Esophagus squamous epithelium (tissue), 5 donors: ENCODE measurements around the gene KSR2. TPM values are rescaled to one million over a fixed set of nuclear protein-coding genes. Genes with fewer than 3 reads are reported as not detected.

Source experiments
- DNase-seq: peaks from one replicate; lab custom pipeline; 2025; lab: John Stamatoyannopoulos, UW
- H3K27ac ChIP-seq, 4 donors: fragments of 200-600 bp; sonication (generic); one replicate each; pipeline ENCODE4 v1.5.1; 2016 to 2019; ENCODE audit warnings: mild to moderate bottlenecking in 1 of 4
- H3K27me3 ChIP-seq, 4 donors: fragments of 200-600 bp; sonication (generic); 1 replicate in 3 of 4; 2 replicates in 1 of 4; pipeline versions ENCODE4 v1.5.1 to v1.6.0; 2017 to 2021; ENCODE audit warnings: antibody characterized with exemption in 1 of 4
- H3K36me3 ChIP-seq, 3 donors: fragments of 200-600 bp; sonication (generic); one replicate each; pipeline ENCODE4 v1.5.1; 2016 to 2019
- H3K4me1 ChIP-seq, 3 donors: fragments of 200-600 bp; sonication (generic); one replicate each; pipeline ENCODE4 v1.5.1; 2017 to 2019
- H3K4me3 ChIP-seq, 4 donors: fragments of 200-600 bp; sonication (generic); 1 replicate in 3 of 4; 2 replicates in 1 of 4; pipeline ENCODE4 v1.5.1; 2016 to 2019; ENCODE audit warnings: mild to moderate bottlenecking in 2 of 4, moderate library complexity in 1 of 4
- H3K9me3 ChIP-seq, 3 donors: fragments of 200-600 bp; sonication (generic); one replicate each; pipeline ENCODE4 v1.5.1; 2016 to 2019
- CTCF ChIP-seq, 6 experiments: fragments of 450-650 bp in 4 of 6; fragments of 200-600 bp in 2 of 6; sonication (generic) in 2 of 6; IDR thresholded peaks; one replicate each; pipeline ENCODE4 v1.5.1; 2016 to 2019; ENCODE audit warnings: antibody characterized with exemption in 6 of 6, mild to moderate bottlenecking in 4 of 6, moderate library complexity in 4 of 6
- POLR2A ChIP-seq, 4 donors: fragments of 450-650 bp; IDR thresholded peaks; one replicate each; pipeline ENCODE4 v1.6.1; 2017; ENCODE audit warnings: antibody characterized with exemption in 4 of 4, mild to moderate bottlenecking in 4 of 4, moderate library complexity in 3 of 4
- WGBS, 2 donors: methylation state at CpG; one replicate each; pipeline ENCODE4 v1.1.5; 2018; 5-methylcytosine and 5-hydroxymethylcytosine counted together
- intact Hi-C: fragments of 100-400 bp; cut with DNase I; formaldehyde crosslinking; loops from one replicate; pipeline ENCODE4 v1.15.0; 2022
- total RNA-seq, 4 donors: library from RNA; depleted of rRNA; stranded (reverse); fragments of >200 nt; gene quantifications; one replicate each; pipeline ENCODE4 v1.1.0, GENCODE V29; 2016
- donor health status: DM: yes; HTN: yes; CAD: no.

KSR2 gene
- total RNA-seq, 4 donors from 2014 or later = under 0.01 to 0.13 (median 0.03) TPM

- intact Hi-C loops = loop anchor here (10.0 kb wide), 1 partner anchor 238 kb away; no protein-coding TSS in a partner anchor
- no peak for TF ChIP-seq CTCF (IDR thresholded peaks at IDR 0.05)
- no peak for TF ChIP-seq POLR2A (IDR thresholded peaks at IDR 0.05)
- no peak overlapping the region for H3K27ac ChIP-seq
- H3K4me1 ChIP-seq = peaks cover 0 to 4% (median 0%) of the 10 kb centered on the region in 3 donors
- no peak for DNase-seq
- H3K27me3 ChIP-seq = peaks cover 0 to 28% (median 0%) of the 10 kb centered on the region in 4 donors
- H3K36me3 ChIP-seq = no peaks in the 10 kb centered on the region
- 80% methylated on average over 4 to 13 of the region's 13 CpGs for WGBS, 2 donors
- H3K9me3 ChIP-seq = peaks cover 0 to 23% (median 11%) of the 10 kb centered on the region in 3 donors
- no peak overlapping the region for H3K4me3 ChIP-seq
These were observed 136.0 kb downstream of the KSR2 start for GRCh38 chr12:117832459-117833457.

- intact Hi-C loops = loop anchor here (10.0 kb wide), 1 partner anchor 236 kb away; no protein-coding TSS in a partner anchor
These were observed 138.3 kb downstream of the KSR2 start for GRCh38 chr12:117830471-117830870.

GRCh38 chr12:117829108-117829507, 139.7 kb downstream of the KSR2 start:
- TF ChIP-seq CTCF (IDR thresholded peaks at IDR 0.05) (no peak), POLR2A (IDR thresholded peaks at IDR 0.05) (no peak)
- no peak overlapping the region for H3K27ac ChIP-seq
- no peak for DNase-seq
- H3K9me3 ChIP-seq = peaks cover 0 to 23% (median 11%) of the 10 kb centered on the region in 3 donors
- H3K36me3 ChIP-seq = no peaks in the 10 kb centered on the region
- intact Hi-C loops = no loop called here
- H3K4me3 ChIP-seq = no peak overlapping the region
- 71 to 80% methylated on average over 2 of the region's 2 CpGs for WGBS, 2 donors
- no peaks in the 10 kb centered on the region for H3K27me3 ChIP-seq
- no peaks in the 10 kb centered on the region for H3K4me1 ChIP-seq

More at GRCh38 chr12:117830471-117830870, 138.3 kb downstream of the KSR2 start:
- Histone ChIP-seq H3K36me3 (no peaks in the 10 kb centered on the region), H3K27me3 (peaks cover 0 to 10% (median 0%) of the 10 kb centered on the region in 4 donors), H3K4me1 (no peaks in the 10 kb centered on the region), H3K9me3 (peaks cover 0 to 23% (median 11%) of the 10 kb centered on the region in 3 donors), H3K27ac (no peak overlapping the region), H3K4me3 (no peak overlapping the region)
- no peak for DNase-seq
- TF ChIP-seq CTCF (IDR thresholded peaks at IDR 0.05) (no peak), POLR2A (IDR thresholded peaks at IDR 0.05) (no peak)
- WGBS, 2 donors = 72 to 77% methylated on average over 5 of the region's 5 CpGs

- Histone ChIP-seq H3K9me3 (peaks cover 0 to 23% (median 11%) of the 10 kb centered on the region in 3 donors), H3K4me1 (no peaks in the 10 kb centered on the region), H3K4me3 (no peak overlapping the region), H3K27me3 (peaks cover 0 to 11% (median 0%) of the 10 kb centered on the region in 4 donors), H3K36me3 (no peaks in the 10 kb centered on the region), H3K27ac (no peak overlapping the region)
- intact Hi-C loops = no loop called here
- WGBS, 2 donors = 85% methylated on average over 2 of the region's 2 CpGs
- DNase-seq = no peak
- TF ChIP-seq CTCF (IDR thresholded peaks at IDR 0.05) (no peak), POLR2A (IDR thresholded peaks at IDR 0.05) (no peak)
These were observed 141.1 kb downstream of the KSR2 start for GRCh38 chr12:117827660-117828059.

DNA sequence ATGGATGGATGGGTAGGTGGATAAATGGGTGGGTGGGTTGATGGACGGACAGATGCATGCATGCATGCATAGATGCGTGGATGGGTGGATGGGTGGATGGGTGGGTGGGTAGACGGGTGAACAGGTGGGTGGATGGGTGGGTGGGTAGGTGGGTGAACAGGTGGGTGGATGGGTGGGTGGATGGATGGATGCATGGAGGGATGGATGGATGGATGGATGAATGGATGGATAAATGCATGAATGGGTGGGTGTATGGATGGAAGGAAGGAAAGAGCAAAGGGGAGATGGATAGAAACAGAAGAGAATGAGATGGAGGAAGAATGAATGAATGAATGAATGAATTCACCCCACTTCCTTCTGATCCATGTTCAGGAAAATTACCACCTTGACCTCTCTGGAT, 143.0 kb downstream of the KSR2 start:
- no peak overlapping the region for H3K4me3 ChIP-seq
- intact Hi-C loops = no loop called here
- no peaks in the 10 kb centered on the region for H3K4me1 ChIP-seq
- TF ChIP-seq POLR2A (IDR thresholded peaks at IDR 0.05) (no peak), CTCF (IDR thresholded peaks at IDR 0.05) (no peak)
- no peak overlapping the region for H3K27ac ChIP-seq
- DNase-seq = no peak
- peaks cover 0 to 21% (median 0%) of the 10 kb centered on the region in 4 donors for H3K27me3 ChIP-seq
- peaks cover 0 to 23% (median 11%) of the 10 kb centered on the region in 3 donors for H3K9me3 ChIP-seq
- WGBS, 2 donors = 79 to 88% methylated on average over 3 of the region's 3 CpGs
- H3K36me3 ChIP-seq = no peaks in the 10 kb centered on the region
